Femur (tissue), 1 donor: ENCODE measurements around the gene FAM210A.

Source experiments
- DNase-seq: peaks from one replicate; pipeline ENCODE4 v3.0.0-alpha.2; 2017

FAM210A gene

DNA sequence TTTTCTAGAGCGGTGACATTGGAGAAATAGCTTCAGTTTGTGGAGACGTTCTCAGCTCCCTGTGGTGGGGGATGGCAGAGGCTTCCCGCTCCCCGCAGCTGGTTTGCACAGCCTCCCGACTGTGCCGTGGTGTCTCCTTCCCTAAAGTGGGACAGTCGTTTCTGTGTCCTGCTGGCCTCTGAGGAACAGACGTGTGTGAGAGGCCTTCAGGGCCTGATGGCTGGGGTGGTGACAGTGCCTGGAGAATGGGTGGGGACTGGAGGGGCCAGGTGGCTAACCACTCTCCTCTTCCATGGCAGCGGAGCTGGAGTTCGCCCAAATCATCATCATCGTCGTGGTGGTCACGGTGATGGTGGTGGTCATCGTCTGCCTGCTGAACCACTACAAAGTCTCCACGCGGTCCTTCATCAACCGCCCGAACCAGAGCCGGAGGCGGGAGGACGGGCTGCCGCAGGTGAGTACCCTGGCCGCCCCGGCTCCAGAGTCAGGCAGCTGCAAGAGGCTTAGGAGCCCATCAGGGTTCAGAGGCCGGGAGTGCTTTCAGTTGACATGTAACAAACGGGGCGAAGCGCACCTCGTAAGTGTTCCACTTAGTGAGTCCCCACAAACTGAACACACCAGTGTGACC lies 105.4 kb downstream of the FAM210A start:
- peak; percentile 19 for DNase-seq

DNA sequence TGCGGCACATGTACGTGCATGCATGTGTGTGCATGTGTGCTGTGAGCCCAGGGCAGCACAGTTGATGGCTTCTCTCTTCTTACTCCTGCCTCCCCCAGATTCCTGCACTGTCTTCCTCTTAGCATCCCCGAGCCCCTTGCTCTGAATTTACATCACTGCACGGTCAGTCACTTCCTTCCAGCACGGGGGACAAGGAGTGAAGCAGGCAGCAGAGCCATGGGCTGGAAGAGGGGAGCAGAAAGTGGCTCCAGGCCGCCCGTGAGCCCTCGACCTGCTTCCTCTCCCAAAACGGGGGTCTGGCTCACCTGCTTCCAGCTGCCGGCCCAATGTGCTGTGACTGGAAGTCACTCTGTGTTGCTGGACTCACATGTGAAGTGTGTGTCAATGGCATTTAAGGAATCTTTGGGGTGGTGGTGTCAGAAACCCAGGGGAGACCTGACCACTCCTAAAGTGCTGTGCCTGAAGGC lies 106.1 kb downstream of the FAM210A start:
- no peak for DNase-seq

DNA sequence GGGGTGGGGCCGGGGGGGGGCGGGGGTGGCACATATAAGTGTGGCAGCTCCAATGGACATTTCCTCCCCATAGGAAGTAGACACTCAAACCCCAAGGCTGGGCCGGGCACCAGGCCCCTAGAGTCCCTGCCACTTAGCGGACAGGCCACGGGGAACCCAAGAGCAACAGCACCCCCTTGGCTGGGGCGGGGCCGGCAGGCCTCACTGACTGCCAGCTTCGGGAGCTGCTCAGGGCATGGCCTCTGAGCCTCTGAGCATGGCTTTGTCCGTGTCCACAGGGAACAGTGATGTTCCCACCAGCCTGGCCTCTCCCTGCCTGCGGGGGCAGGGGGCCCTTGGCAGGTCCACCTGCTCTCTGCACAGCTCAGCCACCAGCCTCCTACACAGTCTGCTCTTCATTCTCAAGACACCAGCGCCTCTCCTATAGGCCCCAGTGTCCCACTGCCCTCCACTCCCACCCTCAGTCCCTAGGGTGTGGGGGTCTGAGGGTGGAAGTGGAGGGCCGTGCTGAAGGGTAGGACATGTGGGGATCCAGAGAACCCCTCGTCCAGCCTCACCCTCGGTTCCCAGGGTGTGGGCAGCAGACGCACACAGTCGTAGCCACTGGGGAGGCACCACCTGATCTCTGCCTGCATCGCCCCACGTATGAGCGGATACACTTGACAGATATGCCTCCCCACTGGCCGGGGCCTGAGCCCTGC lies 106.7 kb downstream of the FAM210A start:
- DNase-seq = peak; percentile 24

DNA sequence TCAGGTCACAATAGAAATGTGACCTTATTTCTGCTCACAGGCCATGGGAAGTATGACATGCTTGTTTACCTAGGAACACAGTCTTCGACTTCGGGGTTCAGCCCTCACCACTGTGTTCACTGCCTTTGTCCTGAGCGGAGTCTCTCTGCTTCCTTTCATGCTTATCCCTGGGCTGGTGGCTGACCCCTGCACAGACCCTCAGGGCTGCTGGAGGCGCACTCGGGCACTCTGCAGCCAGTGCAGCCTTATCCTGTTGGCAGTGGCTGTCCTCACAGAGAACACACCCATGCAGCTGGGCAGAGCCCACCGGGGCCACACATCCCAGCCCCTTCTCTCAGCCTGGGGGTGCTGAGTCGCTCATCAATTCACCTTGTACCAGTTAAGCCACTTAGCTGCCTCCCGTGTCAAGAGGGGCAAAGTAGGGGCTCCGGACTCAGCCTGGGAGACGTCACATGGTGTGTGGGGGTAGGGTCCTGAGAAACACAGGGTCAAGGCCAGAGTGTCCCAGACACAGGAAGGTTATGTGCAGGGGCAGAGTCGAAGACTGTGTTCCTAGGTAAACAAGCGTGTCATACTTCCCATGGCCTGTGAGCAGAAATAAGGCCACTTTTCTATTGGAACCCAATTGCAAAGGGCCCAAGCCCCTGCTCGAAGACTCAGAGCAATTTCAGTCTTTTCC lies 107.5 kb downstream of the FAM210A start:
- no peak for DNase-seq

DNA sequence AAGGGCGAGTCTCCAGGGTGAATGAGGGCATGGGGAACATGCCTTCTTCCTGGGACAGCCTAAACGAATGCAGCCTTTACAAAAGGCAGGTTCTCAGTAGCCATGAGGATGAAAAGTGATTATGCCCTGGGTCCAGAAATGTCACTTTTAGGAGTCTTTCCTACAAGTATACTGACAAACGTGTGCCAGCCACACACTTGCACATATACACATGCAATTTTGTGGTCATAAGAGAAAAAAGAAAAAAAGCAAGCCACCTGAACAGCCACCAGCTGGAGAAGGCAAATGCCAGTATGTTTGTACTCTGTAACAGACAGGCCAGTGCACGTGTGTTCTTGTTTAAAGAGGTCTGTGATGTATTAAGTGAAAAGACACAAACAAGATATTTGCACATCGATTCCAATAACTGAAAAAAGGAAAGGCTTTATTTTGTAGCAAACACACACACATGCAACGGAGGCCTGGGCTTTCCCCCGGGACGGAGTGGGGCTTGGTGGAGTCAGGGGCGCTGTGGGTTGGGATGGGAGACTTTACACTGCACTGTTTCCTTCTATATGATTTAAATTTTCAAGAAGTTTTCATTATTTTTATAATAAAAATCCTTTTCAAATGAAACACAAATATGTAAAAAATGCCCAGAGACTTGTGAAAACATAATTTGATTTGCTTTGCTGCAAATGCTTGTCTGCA lies 108.4 kb downstream of the FAM210A start:
- DNase-seq = no peak

DNA sequence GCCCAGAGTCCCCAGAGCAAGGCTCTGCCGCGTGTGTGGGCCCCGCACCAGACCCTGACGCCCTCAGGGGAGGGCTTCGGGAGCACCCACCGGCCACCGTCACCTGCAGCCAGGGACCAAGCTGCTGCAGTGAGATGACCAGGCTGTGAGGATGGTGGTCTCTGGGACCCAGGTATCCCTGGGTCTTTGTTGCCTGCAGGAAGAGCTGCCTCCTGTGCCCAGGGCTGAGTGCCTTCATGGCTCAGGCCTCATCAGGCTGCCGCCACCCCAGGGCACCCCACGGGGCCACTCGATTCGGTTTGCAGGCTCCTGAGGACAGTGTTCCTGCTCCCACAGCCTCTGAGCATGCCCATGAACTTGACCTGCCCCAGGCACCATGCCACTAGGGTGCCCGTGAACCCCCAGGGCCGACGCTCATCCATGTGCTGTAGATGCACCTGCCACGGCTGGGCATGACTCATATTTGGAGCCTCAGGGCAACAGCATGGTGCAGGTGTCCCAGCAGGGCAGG lies 109.8 kb downstream of the FAM210A start:
- DNase-seq = no peak

DNA sequence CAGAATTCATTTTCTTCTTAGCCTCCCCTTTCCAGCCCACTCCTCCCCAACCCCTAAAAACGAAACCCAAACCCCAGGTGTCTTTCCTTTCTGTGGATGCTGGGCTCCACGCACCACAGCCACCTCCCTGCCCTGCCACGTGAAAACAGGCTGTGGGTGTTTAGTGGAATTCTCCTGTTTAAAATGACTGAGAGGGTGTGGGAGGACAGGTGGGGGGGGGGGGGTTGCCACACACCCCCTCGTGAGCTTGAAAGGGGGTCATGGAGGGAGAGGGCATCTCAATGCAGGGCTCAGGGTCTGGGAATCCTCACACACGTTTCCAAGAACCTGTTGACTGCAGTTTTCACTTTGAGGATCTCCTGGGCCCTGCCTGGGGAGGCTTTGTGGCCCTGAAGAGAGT lies 110.3 kb downstream of the FAM210A start:
- DNase-seq = no peak

DNA sequence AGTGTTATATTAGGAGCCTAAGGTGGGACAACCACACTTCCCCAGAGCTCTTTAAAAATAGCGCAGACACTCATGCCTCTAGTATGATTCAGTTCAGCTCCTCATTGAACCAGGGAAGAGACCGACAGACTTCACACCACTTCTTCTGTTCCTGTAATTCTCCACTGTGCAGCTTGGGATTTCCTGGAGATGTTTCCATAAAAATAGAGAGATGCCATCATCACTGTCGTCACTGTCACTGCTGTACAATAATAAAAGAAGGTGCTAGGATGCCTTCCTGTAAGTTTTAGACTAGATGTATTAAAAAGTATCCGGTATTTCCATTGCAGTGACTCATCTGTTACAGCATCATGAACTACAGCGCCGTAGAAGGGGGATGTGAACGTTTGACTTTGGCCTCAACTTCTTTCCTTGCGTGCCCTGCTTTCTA lies 110.9 kb downstream of the FAM210A start:
- peak; percentile 20 for DNase-seq

DNA sequence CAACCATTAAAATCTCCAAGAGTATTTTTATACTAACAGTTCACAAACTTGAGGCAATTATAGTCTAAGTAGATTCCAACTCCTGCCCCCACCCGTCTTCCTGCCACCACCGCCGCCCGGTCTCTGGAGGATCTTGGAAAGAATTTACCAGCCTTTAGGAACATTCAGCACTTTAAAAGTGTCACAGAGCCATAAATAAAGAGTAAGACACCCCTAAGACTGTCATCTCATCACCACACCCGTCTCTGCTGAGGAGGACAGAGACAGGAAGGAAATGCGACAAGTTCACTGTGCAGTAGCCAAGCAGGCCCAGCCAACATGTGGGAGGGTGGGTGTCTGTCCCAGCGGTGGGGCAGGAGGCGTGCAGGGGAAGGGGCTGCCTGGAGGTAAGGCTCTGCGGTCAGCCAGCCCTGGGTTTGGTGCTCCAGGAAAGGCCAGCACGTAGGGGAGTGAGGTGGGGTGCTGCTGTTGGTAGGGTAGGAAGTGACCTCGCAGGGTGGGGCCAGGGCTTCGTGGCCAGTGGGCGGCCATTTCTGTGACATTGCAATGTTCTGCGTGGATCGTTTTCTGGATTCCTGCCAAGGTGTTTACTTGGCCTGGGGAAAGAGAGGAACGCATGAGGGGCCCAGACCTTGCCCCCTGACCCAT lies 111.6 kb downstream of the FAM210A start:
- peak; percentile 47 for DNase-seq

DNA sequence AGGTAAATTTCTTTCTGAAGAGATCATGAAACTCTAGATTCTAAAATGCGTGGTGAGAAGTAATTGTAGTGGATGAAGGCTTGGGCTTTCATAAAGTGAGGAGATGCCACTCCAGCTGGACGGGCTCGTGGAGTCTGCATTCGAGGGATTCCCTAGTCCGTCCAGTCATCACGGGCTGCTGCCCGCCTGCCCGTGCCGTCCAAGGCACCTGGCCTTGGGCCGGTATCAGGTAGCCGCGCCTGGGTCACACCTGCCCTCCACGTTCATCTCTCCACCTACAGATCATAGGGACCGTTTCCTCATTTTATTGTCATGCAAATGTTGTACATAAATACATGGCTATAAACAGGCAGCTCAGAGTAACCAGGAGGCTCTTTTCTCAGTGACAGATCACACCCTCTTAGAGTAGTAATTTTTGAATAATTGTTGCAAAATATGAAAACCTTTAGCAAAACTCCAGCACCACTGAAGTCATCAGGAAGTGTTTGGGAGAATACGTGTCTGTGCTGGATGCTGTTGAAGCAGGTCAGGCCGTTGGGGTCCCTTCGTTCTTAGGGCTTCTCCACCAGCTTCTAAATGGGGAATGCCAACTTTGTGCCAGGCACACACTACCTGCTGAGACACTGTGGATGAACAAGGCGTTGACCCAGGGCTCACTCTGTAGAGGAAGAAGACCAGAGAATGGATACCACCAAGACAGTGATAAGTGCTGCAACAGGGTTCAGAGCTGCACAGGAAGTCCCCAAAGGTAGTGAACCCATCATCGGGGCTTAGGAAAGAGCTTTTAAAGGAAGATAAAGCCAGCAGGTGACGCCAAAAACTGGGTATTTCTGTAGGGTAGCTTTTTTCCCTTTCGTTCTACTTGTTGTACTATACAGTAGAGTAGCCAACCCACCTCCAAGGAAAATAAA lies 112.5 kb downstream of the FAM210A start:
- no peak for DNase-seq
